H1 (cell line): ENCODE data around the gene IMPDH1. TPM values are rescaled to one million over a fixed set of nuclear protein-coding genes. Genes with fewer than 3 reads are reported as not detected.

Experiments
- CBX5 ChIP-seq: fragments of 300-800, 300-1000 bp; sonication (generic); IDR thresholded peaks from 2 replicates; pipeline ENCODE4 v1.7.1; 2016; ENCODE audit warnings: antibody characterized with exemption, low read length, low read depth
- GABPA ChIP-seq: IDR thresholded peaks from 2 replicates; pipeline ENCODE4 v1.6.1; 2011; ENCODE audit warnings: mild to moderate bottlenecking, low read length, moderate library complexity, borderline replicate concordance; ENCODE audit not compliant: insufficient read depth
- HDAC2 ChIP-seq, 2 experiments: fragments of 300-600 bp in 1 of 2; sonication (generic) in 1 of 2; IDR thresholded peaks; 2 replicates each; pipeline ENCODE4 v1.6.1; 2011 to 2012; ENCODE audit warnings: low read depth in 2 of 2, low read length in 2 of 2, mild to moderate bottlenecking in 2 of 2, moderate library complexity in 2 of 2, borderline replicate concordance in 1 of 2, inconsistent platforms in 1 of 2
- NANOG ChIP-seq: IDR thresholded peaks from 2 replicates; pipeline ENCODE4 v1.6.1; 2011; ENCODE audit warnings: low read length, low read depth, mild to moderate bottlenecking, inconsistent platforms; ENCODE audit not compliant: insufficient read depth, poor library complexity, severe bottlenecking
- POLR2A ChIP-seq, 2 experiments: IDR thresholded peaks; 1 replicate in 1 of 2; 2 replicates in 1 of 2; pipeline ENCODE4 v1.6.1; 2011; ENCODE audit warnings: low read depth in 2 of 2, low read length in 2 of 2, mild to moderate bottlenecking in 2 of 2; ENCODE audit errors: control extremely low read depth in 1 of 2
- SUZ12 ChIP-seq: fragments of 200-600 bp; sonication (generic); IDR thresholded peaks from 2 replicates; pipeline ENCODE4 v1.6.1; 2012; ENCODE audit warnings: mild to moderate bottlenecking, inconsistent platforms, low read length, moderate library complexity, mixed read lengths
- TAF1 ChIP-seq: IDR thresholded peaks from 2 replicates; pipeline ENCODE4 v1.6.1; 2011; ENCODE audit warnings: mild to moderate bottlenecking, low read depth, low read length
- polyA plus RNA-seq, 7 experiments: library from polyadenylated mRNA; depleted of rRNA in 3 of 7; stranded (reverse) in 5 of 7; unstranded in 2 of 7; fragments of >200 nt in 5 of 7; fragments of 200-250 nt in 2 of 7; gene quantifications; 1 replicate in 5 of 7; 2 replicates in 1 of 7; 4 replicates in 1 of 7; pipeline versions ENCODE4 v1.2.1 to v1.2.3, GENCODE V29; 2011 to 2013; ENCODE audit warnings: missing spikeins in 2 of 7, mixed read lengths in 2 of 7
- total RNA-seq: library from RNA; stranded (reverse); fragmentation: NEBNext Ultra II Directional; extraction: Animal tissue kit (Norgen Biotek cat#: 25700); gene quantifications from 2 replicates; pipeline ENCODE4 v1.2.1, GENCODE V29; 2021

IMPDH1 gene
- total and polyA plus RNA-seq, 2 of the 8 experiments (the other 6 are each of a cell fraction or from before 2014, with no cell fraction given) = 45.8 TPM

GRCh38 chr7:128393526-128394330 lies 16.1 kb downstream of the IMPDH1 start (continued):
- TF ChIP-seq HDAC2 (IDR thresholded peaks at IDR 0.05; ENCODE audit: borderline replicate concordance in 1 of 2, low read depth in 2 of 2, low read length in 2 of 2) = no peak
- no peak for TF ChIP-seq CBX5
- no peak for TF ChIP-seq SUZ12
- TF ChIP-seq TAF1 = no peak
- no peak for TF ChIP-seq POLR2A (IDR thresholded peaks at IDR 0.05; ENCODE audit: control extremely low read depth in 1 of 2, low read depth in 2 of 2, low read length in 2 of 2)
- no peak for TF ChIP-seq GABPA
- TF ChIP-seq NANOG = no peak
